Neural progenitor cell (in vitro differentiated cells): ENCODE data around the gene PJA2.

ENCODE experiments used
- EZH2 ChIP-seq: fragments of 200-600 bp; sonication (generic); IDR thresholded peaks from 2 replicates; pipeline ENCODE4 v1.6.1; 2017; ENCODE audit warnings: antibody characterized with exemption, mild to moderate bottlenecking, moderate library complexity
- EZH2phosphoT487 ChIP-seq: fragments of 200-600 bp; sonication (generic); IDR thresholded peaks from 2 replicates; pipeline ENCODE4 v1.6.1; 2017; ENCODE audit warnings: antibody characterized with exemption
- TF ChIP-seq, protein P1 (sequence below): fragments of 200-600 bp; sonication (generic); IDR thresholded peaks from 2 replicates; pipeline ENCODE4 v1.5.1; 2017; ENCODE audit warnings: antibody characterized with exemption, mild to moderate bottlenecking

DNA sequence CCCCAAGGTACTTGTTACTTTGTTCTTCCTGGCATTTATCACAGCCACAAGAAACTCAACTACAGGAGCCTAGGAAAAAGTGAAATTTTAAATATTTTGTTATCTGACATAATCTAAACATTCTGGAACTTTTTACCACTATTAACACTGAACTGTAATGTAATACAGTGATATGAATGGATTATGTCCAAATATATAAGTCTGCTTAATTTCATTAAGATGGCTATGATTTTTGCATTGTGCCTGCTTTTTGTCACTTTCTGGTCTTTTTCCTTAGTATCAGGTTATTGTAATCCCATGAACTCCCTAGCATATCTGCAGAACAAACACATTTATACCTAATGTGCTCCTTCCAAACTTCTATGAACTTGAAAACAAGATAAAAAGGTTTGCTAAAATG, 35.8 kb downstream of the PJA2 start:
- TF ChIP-seq, protein P1, sequence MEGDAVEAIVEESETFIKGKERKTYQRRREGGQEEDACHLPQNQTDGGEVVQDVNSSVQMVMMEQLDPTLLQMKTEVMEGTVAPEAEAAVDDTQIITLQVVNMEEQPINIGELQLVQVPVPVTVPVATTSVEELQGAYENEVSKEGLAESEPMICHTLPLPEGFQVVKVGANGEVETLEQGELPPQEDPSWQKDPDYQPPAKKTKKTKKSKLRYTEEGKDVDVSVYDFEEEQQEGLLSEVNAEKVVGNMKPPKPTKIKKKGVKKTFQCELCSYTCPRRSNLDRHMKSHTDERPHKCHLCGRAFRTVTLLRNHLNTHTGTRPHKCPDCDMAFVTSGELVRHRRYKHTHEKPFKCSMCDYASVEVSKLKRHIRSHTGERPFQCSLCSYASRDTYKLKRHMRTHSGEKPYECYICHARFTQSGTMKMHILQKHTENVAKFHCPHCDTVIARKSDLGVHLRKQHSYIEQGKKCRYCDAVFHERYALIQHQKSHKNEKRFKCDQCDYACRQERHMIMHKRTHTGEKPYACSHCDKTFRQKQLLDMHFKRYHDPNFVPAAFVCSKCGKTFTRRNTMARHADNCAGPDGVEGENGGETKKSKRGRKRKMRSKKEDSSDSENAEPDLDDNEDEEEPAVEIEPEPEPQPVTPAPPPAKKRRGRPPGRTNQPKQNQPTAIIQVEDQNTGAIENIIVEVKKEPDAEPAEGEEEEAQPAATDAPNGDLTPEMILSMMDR: no peak
- TF ChIP-seq EZH2 (no peak), EZH2phosphoT487 (no peak)
